Measurements from ENCODE around the gene ACTN1.

DNA sequence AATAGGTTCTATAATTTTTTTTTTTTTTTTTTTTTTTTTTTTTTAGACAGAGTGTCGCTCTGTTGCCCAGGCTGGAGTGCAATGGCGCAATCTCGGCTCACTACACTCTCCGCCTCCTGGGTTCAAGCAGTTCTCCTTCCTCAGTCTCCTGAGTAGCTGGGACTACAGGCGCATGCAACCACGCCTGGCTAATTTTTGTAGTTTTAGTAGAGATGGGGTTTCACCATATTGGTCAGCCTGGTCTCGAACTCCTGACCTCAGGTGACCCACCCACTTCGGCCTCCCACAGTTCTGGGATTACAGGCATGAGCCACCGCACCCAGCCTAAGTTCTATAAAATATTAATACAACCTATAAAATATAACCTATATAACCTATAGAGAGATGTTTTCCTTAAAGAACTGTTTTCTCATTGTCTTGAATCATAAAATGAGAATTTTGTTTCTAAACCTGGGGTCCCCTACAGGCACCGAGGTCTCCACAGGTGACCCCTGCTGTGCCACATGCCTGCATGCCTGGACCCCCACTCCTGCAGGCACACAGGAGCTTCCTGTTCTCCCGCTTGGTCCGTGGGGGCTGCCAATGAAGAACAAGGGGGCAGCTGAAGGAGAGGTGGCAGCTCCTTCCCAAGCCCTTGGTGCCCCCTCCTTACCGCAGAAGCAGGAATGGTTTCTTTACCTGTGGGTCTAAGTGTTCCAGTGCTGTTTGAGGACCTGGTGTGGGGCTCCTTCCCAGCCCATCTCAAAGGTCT is 115.3 kb downstream of the ACTN1 start:
- TF ChIP-seq, protein P1, sequence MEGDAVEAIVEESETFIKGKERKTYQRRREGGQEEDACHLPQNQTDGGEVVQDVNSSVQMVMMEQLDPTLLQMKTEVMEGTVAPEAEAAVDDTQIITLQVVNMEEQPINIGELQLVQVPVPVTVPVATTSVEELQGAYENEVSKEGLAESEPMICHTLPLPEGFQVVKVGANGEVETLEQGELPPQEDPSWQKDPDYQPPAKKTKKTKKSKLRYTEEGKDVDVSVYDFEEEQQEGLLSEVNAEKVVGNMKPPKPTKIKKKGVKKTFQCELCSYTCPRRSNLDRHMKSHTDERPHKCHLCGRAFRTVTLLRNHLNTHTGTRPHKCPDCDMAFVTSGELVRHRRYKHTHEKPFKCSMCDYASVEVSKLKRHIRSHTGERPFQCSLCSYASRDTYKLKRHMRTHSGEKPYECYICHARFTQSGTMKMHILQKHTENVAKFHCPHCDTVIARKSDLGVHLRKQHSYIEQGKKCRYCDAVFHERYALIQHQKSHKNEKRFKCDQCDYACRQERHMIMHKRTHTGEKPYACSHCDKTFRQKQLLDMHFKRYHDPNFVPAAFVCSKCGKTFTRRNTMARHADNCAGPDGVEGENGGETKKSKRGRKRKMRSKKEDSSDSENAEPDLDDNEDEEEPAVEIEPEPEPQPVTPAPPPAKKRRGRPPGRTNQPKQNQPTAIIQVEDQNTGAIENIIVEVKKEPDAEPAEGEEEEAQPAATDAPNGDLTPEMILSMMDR (IDR thresholded peaks at IDR 0.05), result no peak
- no peak for TF ChIP-seq POLR2A (IDR thresholded peaks at IDR 0.05)

Data from esophagus squamous epithelium (tissue), 4 donors.